Kidney (tissue), 14 donors: ENCODE results near the gene SF3B2. TPM values are rescaled to one million over a fixed set of nuclear protein-coding genes. Genes with fewer than 3 reads are reported as not detected.

Experiments
- DNase-seq, 5 donors: peaks; one replicate each; pipeline ENCODE4 v3.0.0-alpha.2; 2013 to 2020
- FAIRE-seq: peaks from 2 replicates; lab custom pipeline; 2012; peaks lifted over from hg19 to GRCh38; lab: Jason Lieb, UNC
- H3K27ac ChIP-seq, 2 donors: one replicate each; pipeline ENCODE4 v1.7.0; 2013; ENCODE audit warnings: low read depth in 2 of 2, low read length in 2 of 2, inconsistent platforms in 1 of 2
- H3K27me3 ChIP-seq: one replicate; pipeline ENCODE4 v1.7.1; 2013; ENCODE audit warnings: low read length, inconsistent platforms; ENCODE audit not compliant: control insufficient read depth, insufficient read depth
- H3K36me3 ChIP-seq, 3 donors: one replicate each; pipeline versions ENCODE4 v1.7.0 to v1.7.1; 2013; ENCODE audit warnings: low read length in 3 of 3, control low read depth in 1 of 3, inconsistent platforms in 1 of 3; ENCODE audit not compliant: insufficient read depth in 3 of 3, control insufficient read depth in 2 of 3
- H3K4me1 ChIP-seq, 3 donors: one replicate each; pipeline versions ENCODE4 v1.7.0 to v1.7.1; 2013; ENCODE audit warnings: low read length in 3 of 3, inconsistent platforms in 1 of 3, low read depth in 1 of 3; ENCODE audit not compliant: control insufficient read depth in 2 of 3, insufficient read depth in 2 of 3
- H3K4me3 ChIP-seq, 3 donors: one replicate each; pipeline versions ENCODE4 v1.7.0 to v1.8.1; 2013; ENCODE audit warnings: low read length in 3 of 3, control low read depth in 1 of 3, inconsistent platforms in 1 of 3
- H3K9ac ChIP-seq, 3 donors: one replicate each; pipeline versions ENCODE4 v1.7.0 to v1.7.1; 2013; ENCODE audit warnings: low read length in 3 of 3, control low read depth in 1 of 3, inconsistent platforms in 1 of 3
- H3K9me3 ChIP-seq, 3 donors: one replicate each; pipeline versions ENCODE4 v1.7.0 to v1.7.1; 2013; ENCODE audit warnings: low read length in 3 of 3, control low read depth in 1 of 3, inconsistent platforms in 1 of 3; ENCODE audit not compliant: control insufficient read depth in 2 of 3, insufficient read depth in 1 of 3
- CTCF ChIP-seq: IDR thresholded peaks from 3 replicates; pipeline ENCODE4 v1.5.1; 2012; ENCODE audit warnings: mild to moderate bottlenecking, moderate library complexity, borderline replicate concordance; ENCODE audit not compliant: insufficient read depth; ENCODE audit errors: extremely low read depth
- intact Hi-C: fragments of 100-400 bp; cut with DNase I; formaldehyde crosslinking; loops from one replicate; pipeline ENCODE4 v1.11.1; 2022
- polyA plus RNA-seq: library from polyadenylated mRNA; stranded (reverse); fragments of 350-450 nt; fragmentation: Illumina TruSeq; extraction: RNeasy Lipid Tissue Mini Kit (QIAGEN cat#74804); gene quantifications from one replicate; pipeline ENCODE4 v1.2.3, GENCODE V29; 2014; ENCODE audit warnings: low read depth, low replicate concordance; ENCODE audit not compliant: insufficient read depth
- total RNA-seq: library from RNA; stranded (reverse); fragmentation: NEBNext Ultra II Directional; extraction: Animal tissue kit (Norgen Biotek cat#: 25700); gene quantifications from one replicate; pipeline ENCODE4 v1.2.1, GENCODE V29; 2021
- donor health status: control.
- donor health status: control.
- donor health status: control.
- donor health status: control.
- donor health status: control.
- donor health status: DM: yes; HTN: yes; CAD: no.
- donor health status: Normal renal cell carcinoma (clear cell type).

Gene SF3B2
- total and polyA plus RNA-seq, 2 donors from 2014 or later = 114 to 172 TPM

GRCh38 chr11:66072518-66072917 is 20.4 kb downstream of the SF3B2 start:
- H3K27me3 ChIP-seq = no peaks in the 10 kb centered on the region
- H3K4me3 ChIP-seq = no peak overlapping the region
- FAIRE-seq (no peak), DNase-seq (no peak)
- no peak for TF ChIP-seq CTCF
- peaks cover 0 to 19% (median 18%) of the 10 kb centered on the region in 3 donors for H3K4me1 ChIP-seq
- H3K9me3 ChIP-seq = no peaks in the 10 kb centered on the region
- intact Hi-C loops = no loop called here
- H3K36me3 ChIP-seq = peaks cover 0 to 6% (median 0%) of the 10 kb centered on the region in 3 donors
- no peak overlapping the region for H3K9ac ChIP-seq
- H3K27ac ChIP-seq = no peak overlapping the region

GRCh38 chr11:66073669-66074068 is 21.5 kb downstream of the SF3B2 start:
- Histone ChIP-seq H3K9me3 (no peaks in the 10 kb centered on the region), H3K27me3 (no peaks in the 10 kb centered on the region), H3K36me3 (no peaks in the 10 kb centered on the region), H3K4me1 (peaks cover 0 to 13% (median 12%) of the 10 kb centered on the region in 3 donors), H3K27ac (no peak overlapping the region), H3K9ac (no peak overlapping the region), H3K4me3 (no peak overlapping the region)
- DNase-seq (no peak), FAIRE-seq (no peak)
- intact Hi-C loops = no loop called here
- TF ChIP-seq CTCF = no peak

- H3K9me3 ChIP-seq = no peaks in the 10 kb centered on the region
- peaks cover 0 to 7% (median 6%) of the 10 kb centered on the region in 3 donors for H3K4me1 ChIP-seq
- no peak for FAIRE-seq
- intact Hi-C loops = no loop called here
- no peak for TF ChIP-seq CTCF
- H3K4me3 ChIP-seq = no peak overlapping the region
- H3K27ac ChIP-seq = no peak overlapping the region
- no peaks in the 10 kb centered on the region for H3K27me3 ChIP-seq
- H3K36me3 ChIP-seq = no peaks in the 10 kb centered on the region
- DNase-seq = no peak
- H3K9ac ChIP-seq = no peak overlapping the region
These were observed 23.1 kb downstream of the SF3B2 start for GRCh38 chr11:66075273-66075672.

GRCh38 chr11:66076561-66076960 is 24.4 kb downstream of the SF3B2 start:
- Histone ChIP-seq H3K4me1 (peaks cover 0 to 13% (median 6%) of the 10 kb centered on the region in 3 donors), H3K4me3 (no peak overlapping the region), H3K36me3 (no peaks in the 10 kb centered on the region), H3K9ac (no peak overlapping the region), H3K9me3 (no peaks in the 10 kb centered on the region), H3K27ac (no peak overlapping the region), H3K27me3 (no peaks in the 10 kb centered on the region)
- FAIRE-seq (no peak), DNase-seq (no peak)
- intact Hi-C loops = no loop called here
- TF ChIP-seq CTCF = no peak
